Measurements from ENCODE around the gene NUB1. TPM values are rescaled to one million over a fixed set of nuclear protein-coding genes. Genes with fewer than 3 reads are reported as not detected.

Gene NUB1
- polyA plus RNA-seq, 1 of the 3 experiments (the other 2 are of a cell fraction): 54.0 TPM

DNA sequence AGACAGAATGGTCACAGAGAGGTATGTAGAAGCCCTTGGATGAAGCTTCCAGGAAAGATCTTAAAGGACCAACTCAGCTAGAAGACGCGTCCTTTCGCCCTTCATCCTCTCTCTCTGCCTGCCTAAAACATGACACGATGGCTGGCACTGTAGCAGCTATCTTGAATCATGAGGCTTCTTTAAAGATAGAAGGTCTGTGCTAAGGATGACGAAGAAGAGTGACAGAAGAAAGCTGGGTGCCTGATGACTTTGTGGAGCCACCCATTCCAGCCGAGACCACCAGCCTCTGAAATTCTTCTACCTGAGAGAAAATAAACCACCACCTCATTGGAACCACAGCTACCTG lies 42.7 kb downstream of the NUB1 start:
- Histone ChIP-seq H4K20me1 (ENCODE audit: insufficient read depth) (no peaks in the 10 kb centered on the region), H3K9ac (no peak overlapping the region), H3K9me2 (no peaks in the 10 kb centered on the region), H3K27me3 (ENCODE audit: insufficient read depth) (peaks cover 16% of the 10 kb centered on the region; the same call in 1 of the 2 replicates), H3K4me1 (ENCODE audit: control insufficient read depth in 1 of 2, insufficient read depth in 2 of 2, low read depth in 1 of 2, low read length in 1 of 2) (peaks cover 0 to 7% of the 10 kb centered on the region in 2 experiments; a peak in 1 of 4 replicates), H3K79me2 (ENCODE audit: insufficient read depth) (no peaks in the 10 kb centered on the region), H3K36me3 (replicated peaks in 1 of 2; ENCODE audit: control insufficient read depth in 1 of 2, insufficient read depth in 2 of 2, low read length in 1 of 2) (peaks cover 0 to under 1% of the 10 kb centered on the region in 2 experiments), H3K27ac (ENCODE audit: low read depth in 2 of 2, low read length in 1 of 2) (no peak overlapping the region), H3F3A (replicated peaks; ENCODE audit: insufficient read depth) (no peaks in the 10 kb centered on the region), H3K9me3 (no peaks in the 10 kb centered on the region), H3K4me2 (no peak overlapping the region), H3K4me3 (ENCODE audit: low read depth in 2 of 2, low read length in 1 of 2) (no peak overlapping the region), H2AFZ (ENCODE audit: low read depth) (no peak overlapping the region)
- ChIA-PET POLR2A (no interaction called here), CTCF (interaction anchor here (0.9 to 2.2 kb wide), 4 partner anchors 9 to 64 kb away, joined by 3 to 8 read pairs (median 4); no protein-coding TSS in a partner anchor)
- TF ChIP-seq, protein P1, sequence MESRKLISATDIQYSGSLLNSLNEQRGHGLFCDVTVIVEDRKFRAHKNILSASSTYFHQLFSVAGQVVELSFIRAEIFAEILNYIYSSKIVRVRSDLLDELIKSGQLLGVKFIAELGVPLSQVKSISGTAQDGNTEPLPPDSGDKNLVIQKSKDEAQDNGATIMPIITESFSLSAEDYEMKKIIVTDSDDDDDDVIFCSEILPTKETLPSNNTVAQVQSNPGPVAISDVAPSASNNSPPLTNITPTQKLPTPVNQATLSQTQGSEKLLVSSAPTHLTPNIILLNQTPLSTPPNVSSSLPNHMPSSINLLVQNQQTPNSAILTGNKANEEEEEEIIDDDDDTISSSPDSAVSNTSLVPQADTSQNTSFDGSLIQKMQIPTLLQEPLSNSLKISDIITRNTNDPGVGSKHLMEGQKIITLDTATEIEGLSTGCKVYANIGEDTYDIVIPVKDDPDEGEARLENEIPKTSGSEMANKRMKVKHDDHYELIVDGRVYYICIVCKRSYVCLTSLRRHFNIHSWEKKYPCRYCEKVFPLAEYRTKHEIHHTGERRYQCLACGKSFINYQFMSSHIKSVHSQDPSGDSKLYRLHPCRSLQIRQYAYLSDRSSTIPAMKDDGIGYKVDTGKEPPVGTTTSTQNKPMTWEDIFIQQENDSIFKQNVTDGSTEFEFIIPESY (IDR thresholded peaks at IDR 0.05; ENCODE audit: borderline replicate concordance, low read depth): no peak
- no peak for TF ChIP-seq MEF2A (IDR thresholded peaks at IDR 0.05; ENCODE audit: borderline replicate concordance, low read depth)
- 75% methylated on average over 6 of the region's 6 CpGs for WGBS (ENCODE audit: low lambda C conversion rate)
- no peak for DNase-seq

DNA sequence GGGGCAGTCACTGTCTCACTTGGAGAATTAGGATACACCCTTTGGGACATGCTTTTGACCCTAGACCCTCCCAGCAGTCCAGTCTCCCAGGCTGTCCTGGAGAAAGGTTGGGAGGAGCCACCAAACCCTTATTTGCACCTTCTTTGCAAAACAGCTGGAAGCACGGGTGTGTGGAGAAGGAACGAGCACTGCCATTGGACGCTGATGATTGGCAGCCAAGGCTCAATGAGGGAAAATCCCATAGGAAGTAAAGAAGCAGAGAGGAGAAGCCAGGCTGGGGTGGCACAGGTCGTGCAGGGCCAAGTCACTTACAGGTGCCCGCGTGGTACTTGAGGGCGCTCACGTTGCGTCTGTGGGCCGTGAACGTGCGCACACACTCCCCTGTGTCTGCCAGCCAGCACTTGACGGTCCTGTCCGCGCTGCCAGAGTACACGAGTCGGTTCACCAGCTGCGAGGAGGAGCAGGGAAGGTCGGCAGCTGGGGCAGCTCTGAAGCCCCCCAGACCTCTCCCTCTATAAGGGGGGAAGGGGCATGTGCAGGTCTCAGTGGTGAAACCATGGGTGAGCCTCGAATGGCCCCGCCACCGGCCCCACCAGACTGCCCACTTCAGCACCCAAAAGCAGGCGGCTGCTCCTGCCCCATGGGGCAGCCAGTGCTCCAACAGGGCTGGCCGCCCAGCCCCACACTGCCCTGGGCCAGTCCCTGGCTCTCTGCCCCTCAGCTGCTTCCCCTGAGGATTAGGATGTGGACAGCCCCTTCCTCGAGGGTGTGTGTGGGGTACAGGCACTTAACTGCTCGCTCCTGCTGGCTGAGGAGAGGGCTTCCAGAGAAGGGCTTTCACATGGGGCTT lies 43.4 kb downstream of the NUB1 start:
- Histone ChIP-seq H2AFZ (ENCODE audit: low read depth) (no peak overlapping the region), H3K36me3 (replicated peaks in 1 of 2; ENCODE audit: control insufficient read depth in 1 of 2, insufficient read depth in 2 of 2, low read length in 1 of 2) (no peaks in the 10 kb centered on the region), H3K79me2 (ENCODE audit: insufficient read depth) (no peaks in the 10 kb centered on the region), H3K4me1 (ENCODE audit: control insufficient read depth in 1 of 2, insufficient read depth in 2 of 2, low read depth in 1 of 2, low read length in 1 of 2) (peaks cover 0 to 7% of the 10 kb centered on the region in 2 experiments; a peak in 1 of 4 replicates), H3F3A (replicated peaks; ENCODE audit: insufficient read depth) (no peaks in the 10 kb centered on the region), H3K9me3 (no peaks in the 10 kb centered on the region), H3K27ac (ENCODE audit: low read depth in 2 of 2, low read length in 1 of 2) (no peak overlapping the region), H3K9ac (no peak overlapping the region), H3K4me3 (ENCODE audit: low read depth in 2 of 2, low read length in 1 of 2) (no peak overlapping the region), H4K20me1 (ENCODE audit: insufficient read depth) (no peaks in the 10 kb centered on the region), H3K27me3 (ENCODE audit: insufficient read depth) (peaks cover 16% of the 10 kb centered on the region; the same call in 1 of the 2 replicates), H3K9me2 (no peaks in the 10 kb centered on the region), H3K4me2 (no peak overlapping the region)
- CTCF ChIA-PET: interaction anchor here (0.9 to 2.2 kb wide), 4 partner anchors 10 to 63 kb away, joined by 3 to 8 read pairs (median 4); no protein-coding TSS in a partner anchor
- 84% methylated on average over 20 of the region's 26 CpGs for WGBS (ENCODE audit: low lambda C conversion rate)
- no peak for TF ChIP-seq GABPA (IDR thresholded peaks at IDR 0.05; ENCODE audit: low read depth)
- no peak for TF ChIP-seq POLR2AphosphoS5 (IDR thresholded peaks at IDR 0.05; ENCODE audit: low read depth, low read length)
- no peak for TF ChIP-seq MEF2A (IDR thresholded peaks at IDR 0.05; ENCODE audit: borderline replicate concordance, low read depth)
- TF ChIP-seq PBX3 (IDR thresholded peaks at IDR 0.05): no peak
- no peak for TF ChIP-seq REST (IDR thresholded peaks at IDR 0.05; ENCODE audit: low read depth, low read length)
- TF ChIP-seq RXRA (IDR thresholded peaks at IDR 0.05; ENCODE audit: borderline replicate concordance, low read depth): no peak
- no peak for TF ChIP-seq EZH2phosphoT487 (IDR thresholded peaks at IDR 0.05; ENCODE audit: borderline replicate concordance, low read depth)
- TF ChIP-seq TCF12 (IDR thresholded peaks at IDR 0.05): no peak
- TF ChIP-seq RCOR1 (IDR thresholded peaks at IDR 0.05; ENCODE audit: low read length): no peak
- no peak for TF ChIP-seq FOSL2 (IDR thresholded peaks at IDR 0.05; ENCODE audit: borderline replicate concordance, low read depth)
- DNase-seq: no peak
- POLR2A ChIA-PET: no interaction called here

All from SK-N-SH (cell line).